ENCODE results near the gene LY9.
"Not testable (repeated sequence)": the region's sequence is repeated elsewhere in the genome, so short reads cannot be mapped to it uniquely, and the experiment has no call there.

Gene LY9

GRCh38 chr1:160776178-160776577 lies 19.8 kb upstream of the LY9 start:
- no peak for DNase-seq

GRCh38 chr1:160777486-160778089 lies 18.4 kb upstream of the LY9 start:
- peak; percentile 12 for DNase-seq

GRCh38 chr1:160778976-160779375 lies 17.0 kb upstream of the LY9 start:
- DNase-seq: no peak

GRCh38 chr1:160779626-160780397 lies 16.2 kb upstream of the LY9 start:
- no peak for DNase-seq

DNA sequence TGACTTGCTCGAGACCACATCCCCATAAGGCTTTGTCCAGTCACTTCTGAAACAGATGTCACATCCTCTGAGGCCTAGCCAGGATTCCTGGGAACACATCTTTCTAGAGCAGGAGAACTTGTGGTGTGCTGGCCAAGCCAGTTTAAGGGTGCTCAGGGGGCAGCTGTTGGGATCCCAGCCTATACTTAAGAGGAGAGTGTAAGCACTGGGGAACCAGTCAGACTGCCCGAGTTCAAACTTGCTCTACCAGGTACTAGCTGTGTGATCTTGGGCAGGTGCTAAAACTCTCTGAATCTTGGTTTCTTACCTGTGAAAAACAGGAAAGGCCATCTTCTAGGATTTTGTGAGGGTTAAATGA lies 15.6 kb upstream of the LY9 start:
- DNase-seq: no peak

- no peak for DNase-seq
Measured at GRCh38 chr1:160781186-160781766, 14.7 kb upstream of the LY9 start.

GRCh38 chr1:160781914-160782689 lies 13.9 kb upstream of the LY9 start:
- DNase-seq: no peak

- not testable (repeated sequence) for DNase-seq
Measured at GRCh38 chr1:160782988-160783765, 12.8 kb upstream of the LY9 start.

DNA sequence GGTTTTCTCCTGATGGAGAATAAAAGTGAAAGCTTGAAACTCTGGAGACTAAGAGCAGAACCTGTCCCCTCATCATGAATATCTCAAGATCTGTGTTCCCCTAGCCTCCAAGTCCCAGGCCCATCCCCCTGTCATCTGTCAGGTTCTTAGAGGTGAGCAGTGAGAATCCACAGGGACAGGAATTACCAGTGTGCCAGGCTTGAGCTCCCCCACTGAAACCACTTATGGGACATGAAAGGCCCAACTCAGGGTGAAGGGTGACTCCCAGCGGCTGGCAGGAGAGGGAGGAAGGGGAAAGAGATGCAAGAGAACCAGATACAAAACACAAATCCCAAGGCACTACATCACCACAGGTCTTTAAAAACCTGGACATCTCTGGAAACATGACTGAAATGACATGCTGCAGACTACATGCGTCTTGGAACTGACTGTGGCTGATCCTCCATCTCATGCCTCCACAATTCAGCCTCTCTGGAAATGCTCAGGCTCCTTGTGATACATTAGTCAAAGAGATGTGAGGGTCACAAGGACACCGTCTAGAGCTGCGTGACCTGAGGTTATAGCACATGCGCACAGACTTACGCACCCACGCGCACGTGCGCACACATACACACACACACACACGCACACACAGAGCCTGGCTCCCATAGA lies 6.8 kb upstream of the LY9 start:
- no peak for DNase-seq

GRCh38 chr1:160789702-160790611 lies 6.0 kb upstream of the LY9 start:
- no peak for DNase-seq

DNA sequence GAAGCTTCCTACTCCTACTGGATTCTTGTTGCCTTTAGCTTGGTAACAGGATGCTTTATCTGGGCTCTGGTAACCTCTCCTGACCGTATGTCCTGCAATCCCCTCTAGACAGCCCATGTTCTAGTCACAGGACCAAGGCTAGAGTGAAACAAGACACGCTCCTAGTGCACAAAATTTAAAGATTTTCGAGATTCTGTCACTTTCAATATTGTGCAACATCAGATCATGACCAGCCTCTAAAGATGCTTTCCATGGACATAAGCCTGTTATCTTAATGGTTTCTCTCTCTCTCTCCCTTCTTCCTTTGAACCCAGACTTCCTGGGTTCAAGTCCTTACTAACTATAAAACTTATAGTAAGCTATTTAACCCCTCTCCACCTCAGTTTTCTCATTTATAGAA lies 1.6 kb upstream of the LY9 start:
- no peak for DNase-seq

- DNase-seq: no peak
Measured at GRCh38 chr1:160797271-160797709, 1.3 kb downstream of the LY9 start.

DNA sequence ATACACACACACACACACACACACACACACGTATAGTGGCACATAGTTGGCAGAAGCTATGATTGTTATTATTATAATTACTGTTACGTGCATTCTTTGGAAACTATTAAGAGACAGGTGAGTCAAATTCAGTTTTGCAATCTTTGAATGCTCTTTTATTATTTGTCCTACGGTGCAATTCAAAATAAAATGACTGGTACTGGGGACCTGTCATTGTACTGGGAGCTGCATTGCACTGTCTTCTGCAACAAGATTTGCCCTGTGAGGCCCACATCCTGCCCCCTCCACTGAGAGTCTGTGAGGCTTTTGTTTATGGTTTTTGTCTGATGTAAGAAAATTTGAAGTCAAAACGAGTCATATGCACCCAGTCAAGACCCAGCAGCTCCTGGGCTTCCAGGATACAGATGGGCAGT lies 1.9 kb downstream of the LY9 start:
- DNase-seq: no peak

GRCh38 chr1:160798439-160798838 lies 2.5 kb downstream of the LY9 start:
- no peak for DNase-seq

DNA sequence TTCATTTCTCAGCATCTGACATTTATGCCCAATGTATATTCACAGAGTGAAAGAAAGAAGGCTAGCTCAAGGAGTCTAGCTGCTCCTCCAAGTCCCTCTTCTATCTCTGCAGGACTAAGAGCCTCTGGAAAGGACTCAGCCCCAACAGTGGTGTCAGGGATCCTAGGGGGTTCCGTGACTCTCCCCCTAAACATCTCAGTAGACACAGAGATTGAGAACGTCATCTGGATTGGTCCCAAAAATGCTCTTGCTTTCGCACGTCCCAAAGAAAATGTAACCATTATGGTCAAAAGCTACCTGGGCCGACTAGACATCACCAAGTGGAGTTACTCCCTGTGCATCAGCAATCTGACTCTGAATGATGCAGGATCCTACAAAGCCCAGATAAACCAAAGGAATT lies 3.7 kb downstream of the LY9 start:
- DNase-seq: no peak

DNA sequence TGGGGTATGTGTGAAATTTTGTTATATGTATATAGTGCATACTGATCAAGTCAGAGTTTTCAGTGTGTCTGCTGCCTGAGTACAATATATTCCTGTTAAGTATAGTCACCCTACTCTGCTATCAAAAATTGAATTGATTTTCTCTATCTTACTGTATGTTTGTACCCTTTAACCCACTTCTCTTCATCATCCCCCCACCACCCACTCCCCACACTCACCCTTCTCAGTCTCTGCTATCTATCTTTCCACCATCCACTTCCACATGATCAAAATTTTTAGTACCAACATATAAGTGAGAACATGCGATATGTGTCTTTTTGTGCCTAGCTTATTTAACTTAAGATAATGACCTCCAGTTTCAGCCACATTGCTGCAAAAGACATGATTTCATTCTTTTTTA lies 4.2 kb downstream of the LY9 start:
- no peak for DNase-seq

DNA sequence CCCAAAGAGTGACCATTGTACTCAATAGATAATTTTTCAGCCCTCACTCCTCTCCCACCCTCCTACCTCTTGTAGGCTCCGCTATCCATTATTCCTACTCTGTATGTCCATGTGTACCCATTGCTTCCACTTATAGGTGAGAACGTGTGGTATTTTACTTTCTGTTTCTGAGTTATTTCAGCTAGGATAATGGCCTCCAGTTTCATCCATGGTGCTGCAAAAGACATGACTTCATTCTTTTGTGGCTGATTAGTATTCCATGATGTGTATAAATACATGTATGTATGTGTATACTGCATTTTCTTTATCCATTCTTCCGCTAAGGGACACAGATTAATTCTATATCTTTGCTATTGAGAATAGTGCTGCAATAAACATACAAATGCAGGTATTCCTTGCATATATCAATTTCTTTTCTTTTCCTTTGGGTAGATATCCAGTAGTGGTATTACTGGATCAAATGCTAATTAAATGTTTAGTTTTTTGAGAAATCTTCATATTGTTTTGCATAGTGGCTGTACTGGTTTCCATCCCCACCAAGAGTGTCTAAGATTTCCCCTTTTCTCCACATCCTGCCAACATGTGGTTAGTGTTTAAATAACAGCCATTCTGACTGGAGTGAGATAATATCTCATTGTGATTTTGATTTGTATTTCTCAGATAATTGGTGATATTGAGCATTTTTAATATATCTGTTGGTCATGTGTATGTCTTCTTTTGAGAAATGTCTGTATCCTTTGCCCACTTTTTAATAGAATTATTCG lies 4.9 kb downstream of the LY9 start:
- no peak for DNase-seq

DNA sequence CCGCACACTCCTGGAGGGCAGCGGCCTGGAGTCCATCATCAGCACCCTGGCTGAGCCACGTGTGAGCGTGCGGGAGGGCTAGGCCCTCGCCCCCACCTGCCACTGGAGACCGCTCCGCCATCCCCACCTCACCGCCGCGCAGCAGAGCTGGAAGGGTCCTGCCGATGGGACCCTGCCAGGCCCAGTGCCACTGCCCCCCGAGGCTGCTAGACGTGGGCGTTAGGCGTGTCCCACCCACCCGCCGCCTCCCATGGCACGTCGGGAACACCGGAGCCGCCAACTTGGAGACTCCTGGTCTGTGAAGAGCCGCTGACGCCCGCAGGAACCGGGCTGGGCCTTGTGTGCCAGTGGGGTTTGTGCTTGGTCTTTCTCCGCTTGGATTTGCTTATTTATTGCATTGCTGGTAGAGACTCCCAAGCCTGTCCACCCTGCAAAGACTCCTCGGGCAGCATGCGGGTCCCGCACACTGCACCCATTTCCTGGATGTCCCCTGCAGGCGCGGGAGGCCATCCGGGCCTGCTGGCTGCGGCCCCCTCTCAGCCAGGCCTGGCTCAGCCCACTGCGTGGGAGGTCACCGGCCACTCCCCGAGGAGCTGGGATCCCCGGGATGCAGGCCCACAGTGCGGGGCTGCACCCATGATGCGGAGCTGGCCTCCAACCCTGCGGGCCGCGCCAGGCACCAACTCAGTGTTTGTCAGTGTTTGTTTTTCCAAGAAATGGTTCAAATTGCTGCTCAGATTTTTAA lies 6.0 kb downstream of the LY9 start:
- no peak for DNase-seq

DNA sequence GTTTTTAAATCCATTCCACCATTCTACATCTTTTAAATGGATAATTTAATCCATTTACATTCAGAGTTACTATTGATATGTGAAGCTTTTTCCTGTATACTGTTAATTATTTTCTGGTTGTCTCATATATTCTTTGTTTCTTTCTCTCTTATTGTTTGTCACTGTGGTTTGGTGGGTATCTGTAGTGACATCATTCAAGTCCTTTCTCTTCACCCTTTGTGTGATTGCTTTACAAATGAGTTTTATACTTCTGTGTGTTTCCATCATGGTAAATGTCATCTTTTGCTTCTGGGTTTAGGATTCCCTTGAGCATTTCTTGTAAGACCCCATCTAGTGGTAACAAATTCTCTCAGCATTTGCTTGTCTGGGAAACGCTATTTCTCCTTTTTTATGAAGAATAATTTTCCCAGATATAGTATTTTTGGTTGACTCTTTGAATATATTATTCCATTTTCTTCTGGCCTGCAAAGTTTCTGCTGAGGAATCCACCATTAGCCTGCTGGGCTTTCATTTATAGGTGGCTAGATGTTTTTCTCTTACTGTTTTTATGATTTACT lies 10.2 kb downstream of the LY9 start:
- DNase-seq: no peak

Measured in NCI-H1105 treated with DMSO at 0.1 percent for 48 hours (cell line).